RWPE2 (cell line): ENCODE results near the gene NEK7.

Experiments used
- ATAC-seq: fragments of 200-7000 bp; cut with Tn5 transposase; 3 replicates; pipeline ENCODE4 v1.9.1; 2021; ENCODE audit warnings: low read depth
- DNase-seq: peaks from one replicate; pipeline ENCODE4 v3.0.0-alpha.2; 2020; ENCODE audit warnings: low spot score
- H3K27ac ChIP-seq: fragments of 450-650 bp; 2 replicates; pipeline ENCODE4 v1.5.1; 2017; ENCODE audit warnings: mild to moderate bottlenecking; ENCODE audit not compliant: poor library complexity, severe bottlenecking
- H3K27me3 ChIP-seq: fragments of 250-450 bp; sonication (Bioruptor Pico); 2 replicates; pipeline ENCODE4 v1.5.1; 2021; ENCODE audit warnings: mild to moderate bottlenecking, moderate library complexity; ENCODE audit not compliant: insufficient read depth, poor library complexity, severe bottlenecking
- H3K36me3 ChIP-seq: fragments of 250-450 bp; sonication (Bioruptor Pico); 2 replicates; pipeline ENCODE4 v1.5.1; 2020; ENCODE audit warnings: low read depth, mild to moderate bottlenecking, moderate library complexity
- H3K4me1 ChIP-seq: fragments of 250-450 bp; sonication (Bioruptor Pico); 2 replicates; pipeline ENCODE4 v1.5.1; 2021; ENCODE audit warnings: mild to moderate bottlenecking, moderate library complexity; ENCODE audit not compliant: insufficient read depth, poor library complexity, severe bottlenecking
- H3K4me3 ChIP-seq: fragments of 250-450 bp; sonication (Bioruptor Pico); 2 replicates; pipeline ENCODE4 v1.5.1; 2021; ENCODE audit warnings: mild to moderate bottlenecking, moderate library complexity; ENCODE audit not compliant: severe bottlenecking
- H3K9me3 ChIP-seq: fragments of 250-450 bp; sonication (Bioruptor Pico); 2 replicates; pipeline ENCODE4 v1.5.1; 2021; ENCODE audit warnings: mild to moderate bottlenecking, moderate library complexity; ENCODE audit not compliant: severe bottlenecking
- TF ChIP-seq, protein P1 (sequence below): fragments of 450-650 bp; IDR thresholded peaks from one replicate; pipeline ENCODE4 v1.5.1; 2017; ENCODE audit warnings: mild to moderate bottlenecking, moderate library complexity; ENCODE audit not compliant: poor library complexity, severe bottlenecking

NEK7 gene

DNA sequence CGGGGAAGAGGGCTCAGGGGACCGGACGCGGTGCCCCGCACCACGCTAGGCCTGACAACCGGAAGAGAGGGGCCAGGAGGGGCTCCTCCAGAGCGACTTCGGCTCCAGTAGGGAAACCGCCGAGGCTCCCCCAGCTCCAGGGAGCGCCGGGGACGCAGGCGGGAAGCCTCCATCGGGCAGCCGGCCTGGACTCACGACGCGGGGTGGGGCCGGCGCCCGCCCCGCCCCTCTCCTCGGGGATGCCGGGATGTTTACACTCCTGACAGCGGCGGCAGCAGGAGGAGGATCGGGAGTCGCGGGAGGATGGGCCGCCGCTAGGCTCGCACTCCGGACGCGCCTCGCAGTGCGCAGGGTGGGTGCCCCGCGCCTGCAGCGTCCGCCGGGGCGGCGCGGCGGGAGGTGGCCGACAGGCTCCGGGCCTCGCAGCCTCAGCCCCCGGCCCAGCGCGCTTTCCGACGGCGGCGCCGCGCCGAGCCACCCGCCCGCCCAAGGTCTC, at the start of gene NEK7:
TSS of gene NEK7 (plus strand) at position 254 of the 496 bp plus-strand sequence. CDS start 75,583 bp downstream, outside the sequence.
- no peaks in the 10 kb centered on the region for H3K27me3 ChIP-seq
- TF ChIP-seq, protein P1, sequence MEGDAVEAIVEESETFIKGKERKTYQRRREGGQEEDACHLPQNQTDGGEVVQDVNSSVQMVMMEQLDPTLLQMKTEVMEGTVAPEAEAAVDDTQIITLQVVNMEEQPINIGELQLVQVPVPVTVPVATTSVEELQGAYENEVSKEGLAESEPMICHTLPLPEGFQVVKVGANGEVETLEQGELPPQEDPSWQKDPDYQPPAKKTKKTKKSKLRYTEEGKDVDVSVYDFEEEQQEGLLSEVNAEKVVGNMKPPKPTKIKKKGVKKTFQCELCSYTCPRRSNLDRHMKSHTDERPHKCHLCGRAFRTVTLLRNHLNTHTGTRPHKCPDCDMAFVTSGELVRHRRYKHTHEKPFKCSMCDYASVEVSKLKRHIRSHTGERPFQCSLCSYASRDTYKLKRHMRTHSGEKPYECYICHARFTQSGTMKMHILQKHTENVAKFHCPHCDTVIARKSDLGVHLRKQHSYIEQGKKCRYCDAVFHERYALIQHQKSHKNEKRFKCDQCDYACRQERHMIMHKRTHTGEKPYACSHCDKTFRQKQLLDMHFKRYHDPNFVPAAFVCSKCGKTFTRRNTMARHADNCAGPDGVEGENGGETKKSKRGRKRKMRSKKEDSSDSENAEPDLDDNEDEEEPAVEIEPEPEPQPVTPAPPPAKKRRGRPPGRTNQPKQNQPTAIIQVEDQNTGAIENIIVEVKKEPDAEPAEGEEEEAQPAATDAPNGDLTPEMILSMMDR, result no peak
- peaks cover 18% of the 10 kb centered on the region for H3K4me1 ChIP-seq
- peak; percentile 64 for ATAC-seq
- peak within 1 kb of the TSS; percentile 92 for H3K4me3 ChIP-seq
- peak; percentile 83 for DNase-seq
- peak within 1 kb of the TSS; percentile 88 for H3K27ac ChIP-seq
- H3K9me3 ChIP-seq, result no peaks in the 10 kb centered on the region
- no peaks in the 10 kb centered on the region for H3K36me3 ChIP-seq

DNA sequence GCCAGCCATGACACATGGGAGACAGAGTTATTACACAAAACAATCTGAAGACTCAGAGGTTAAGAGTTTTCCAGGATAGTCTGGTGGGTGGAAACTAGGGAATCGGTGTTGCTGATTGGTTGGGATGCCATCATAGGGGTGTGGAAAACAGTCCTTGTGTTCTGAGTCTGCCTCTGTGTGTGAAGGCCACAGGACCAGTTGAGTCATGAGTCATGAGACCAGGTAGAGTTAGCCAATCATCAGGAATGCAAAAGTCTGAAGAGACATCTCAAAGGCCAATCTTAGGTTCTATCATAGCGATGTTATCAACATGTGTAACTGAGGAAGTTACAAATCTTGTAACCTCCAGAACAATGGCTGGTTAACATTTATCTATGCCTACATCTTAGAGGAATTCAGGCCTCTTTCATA, 49.7 kb upstream of the NEK7 start:
- H3K4me3 ChIP-seq, result no peak overlapping the region
- H3K36me3 ChIP-seq, result no peaks in the 10 kb centered on the region
- no peaks in the 10 kb centered on the region for H3K9me3 ChIP-seq
- DNase-seq (no peak), ATAC-seq (peak; percentile 71)
- no peaks in the 10 kb centered on the region for H3K27me3 ChIP-seq
- H3K4me1 ChIP-seq, result no peaks in the 10 kb centered on the region
- H3K27ac ChIP-seq, result peak overlapping the region; percentile 23
- TF ChIP-seq, protein P1, result no peak

DNA sequence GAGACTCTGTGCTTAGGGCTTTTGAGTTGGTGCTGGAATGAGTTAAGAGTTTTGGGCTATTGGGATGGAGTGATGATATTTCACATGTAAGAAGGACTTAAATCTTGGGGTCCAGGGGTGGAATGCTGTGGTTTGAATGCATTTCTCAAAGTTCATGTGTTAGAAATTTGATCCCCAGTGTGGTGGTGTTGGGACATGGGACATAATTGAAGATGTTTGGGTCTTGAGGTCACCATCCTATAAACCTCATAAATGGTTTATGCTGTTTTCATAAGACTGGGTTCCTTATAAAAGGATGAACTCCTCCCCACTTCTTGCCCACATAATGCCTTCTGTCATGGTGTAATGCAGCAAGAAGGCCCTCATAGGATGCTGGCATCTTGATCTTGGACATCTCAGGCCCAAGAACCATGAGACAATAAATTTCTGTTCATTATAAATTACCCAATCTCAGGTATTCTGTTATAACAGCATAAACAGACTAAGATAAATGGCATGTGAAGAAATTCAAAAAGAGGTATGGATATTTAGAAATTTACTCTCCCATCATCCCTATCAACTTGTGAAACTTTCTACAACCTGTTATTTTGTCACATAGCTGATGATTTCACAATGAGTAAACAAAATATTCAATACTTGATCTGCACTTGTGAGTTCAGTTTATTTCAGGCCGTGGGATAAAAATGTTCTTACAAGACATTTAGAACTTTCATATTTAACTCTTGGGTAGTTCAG, 48.0 kb upstream of the NEK7 start:
- H3K4me1 ChIP-seq, result no peaks in the 10 kb centered on the region
- no peak for ATAC-seq

DNA sequence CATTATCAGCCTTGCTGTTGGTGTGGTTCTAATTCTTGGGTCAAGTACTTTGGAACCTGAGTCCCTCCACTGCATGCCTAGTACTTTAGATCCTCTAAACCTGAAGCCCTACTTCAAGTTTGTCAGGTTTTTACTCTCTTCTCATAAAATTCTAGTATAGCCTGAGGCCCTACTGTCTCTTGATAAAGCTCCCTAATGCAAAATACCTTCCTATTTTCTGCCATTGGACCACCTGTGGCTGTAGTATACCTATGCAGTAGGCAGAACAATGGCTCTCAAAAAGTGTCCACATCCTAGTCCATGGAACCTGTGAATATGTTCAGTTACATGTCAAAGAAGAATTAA, 47.5 kb upstream of the NEK7 start:
- Histone ChIP-seq H3K27me3 (no peaks in the 10 kb centered on the region), H3K36me3 (no peaks in the 10 kb centered on the region), H3K4me1 (no peaks in the 10 kb centered on the region), H3K27ac (no peak overlapping the region), H3K9me3 (no peaks in the 10 kb centered on the region), H3K4me3 (no peak overlapping the region)
- ATAC-seq (no peak), DNase-seq (no peak)
- TF ChIP-seq, protein P1, result no peak

More for the DNA sequence above, 48.0 kb upstream of the NEK7 start:
- Histone ChIP-seq H3K27me3 (no peaks in the 10 kb centered on the region), H3K27ac (no peak overlapping the region), H3K36me3 (no peaks in the 10 kb centered on the region), H3K9me3 (no peaks in the 10 kb centered on the region), H3K4me3 (no peak overlapping the region)
- TF ChIP-seq, protein P1, result no peak
- no peak for DNase-seq

DNA sequence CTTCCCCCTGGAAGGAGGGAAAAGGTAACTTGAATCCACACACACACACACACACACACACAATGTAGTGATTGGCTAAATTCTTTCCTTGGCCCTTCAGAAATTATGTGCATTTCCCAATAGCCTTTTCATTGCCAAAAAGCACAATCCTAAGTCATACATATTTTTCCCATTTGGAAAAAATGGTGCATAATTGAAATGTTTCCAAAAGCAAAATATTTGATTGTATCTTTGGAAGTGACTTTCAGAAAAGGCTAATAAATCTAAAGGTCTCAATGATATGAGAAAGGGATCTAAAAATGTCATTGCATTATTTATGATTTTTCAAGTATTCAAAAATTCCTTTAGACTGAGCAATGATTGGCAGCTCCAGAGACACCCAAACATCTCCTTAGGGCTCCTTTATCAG, 43.5 kb upstream of the NEK7 start:
- no peaks in the 10 kb centered on the region for H3K36me3 ChIP-seq
- H3K9me3 ChIP-seq, result no peaks in the 10 kb centered on the region
- H3K4me3 ChIP-seq, result no peak overlapping the region
- no peaks in the 10 kb centered on the region for H3K4me1 ChIP-seq
- TF ChIP-seq, protein P1, result no peak
- H3K27ac ChIP-seq, result peak overlapping the region; percentile 16
- no peak for DNase-seq
- H3K27me3 ChIP-seq, result no peaks in the 10 kb centered on the region
- no peak for ATAC-seq
